ENCODE results near the gene E2F6.

E2F6 gene

GRCh38 chr2:11435036-11435435 lies 30.9 kb downstream of the E2F6 start:
- DNase-seq (ENCODE audit: low spot score) = no peak
- ChIA-PET POLR2A (ENCODE audit: low non-redundant PET) (no interaction called here), CTCF (interaction anchor here (0.5 to 2.4 kb wide), 3 partner anchors 12 to 17 kb away, joined by 3 to 14 read pairs (median 3); no protein-coding TSS in a partner anchor)
- TF ChIP-seq CTCF (conservative IDR thresholded peaks at IDR 0.05; ENCODE audit: low read depth) = no peak
- H3K27ac ChIP-seq = no peak overlapping the region

- DNase-seq (ENCODE audit: low spot score) = no peak
- CTCF ChIA-PET = interaction anchor here (2.4 kb wide), 1 partner anchor 12 kb away, joined by 14 read pairs; no protein-coding TSS in a partner anchor
- no peak overlapping the region for H3K27ac ChIP-seq
- no peak for TF ChIP-seq CTCF (conservative IDR thresholded peaks at IDR 0.05; ENCODE audit: low read depth)
- POLR2A ChIA-PET (ENCODE audit: low non-redundant PET) = no interaction called here
Observed at GRCh38 chr2:11434443-11434842, 31.5 kb downstream of the E2F6 start.

GRCh38 chr2:11433822-11434221 lies 32.1 kb downstream of the E2F6 start:
- CTCF ChIA-PET = no interaction called here

GRCh38 chr2:11430729-11431128 lies 35.2 kb downstream of the E2F6 start:
- TF ChIP-seq CTCF (conservative IDR thresholded peaks at IDR 0.05; ENCODE audit: low read depth) = no peak
- peak overlapping the region; percentile 62 for H3K27ac ChIP-seq
- ChIA-PET CTCF (no interaction called here), POLR2A (ENCODE audit: low non-redundant PET) (no interaction called here)
- DNase-seq (ENCODE audit: low spot score) = peak; percentile 16

More at GRCh38 chr2:11433822-11434221, 32.1 kb downstream of the E2F6 start:
- H3K27ac ChIP-seq = no peak overlapping the region
- DNase-seq (ENCODE audit: low spot score) = no peak
- POLR2A ChIA-PET (ENCODE audit: low non-redundant PET) = no interaction called here
- TF ChIP-seq CTCF (conservative IDR thresholded peaks at IDR 0.05; ENCODE audit: low read depth) = no peak

- TF ChIP-seq CTCF (conservative IDR thresholded peaks at IDR 0.05; ENCODE audit: low read depth) = no peak
- ChIA-PET CTCF (interaction anchor here (0.6 to 0.7 kb wide), 3 partner anchors 41 to 212 kb away, joined by 3 to 4 read pairs (median 3); no protein-coding TSS in a partner anchor), POLR2A (ENCODE audit: low non-redundant PET) (no interaction called here)
- DNase-seq (ENCODE audit: low spot score) = no peak
- H3K27ac ChIP-seq = no peak overlapping the region
Observed at GRCh38 chr2:11427224-11427623, 38.7 kb downstream of the E2F6 start.

- POLR2A ChIA-PET (ENCODE audit: low non-redundant PET) = no interaction called here
- CTCF ChIA-PET = no interaction called here
Observed at GRCh38 chr2:11422901-11423435, 43.0 kb downstream of the E2F6 start.

More at GRCh38 chr2:11422901-11423435, 43.0 kb downstream of the E2F6 start:
- no peak overlapping the region for H3K27ac ChIP-seq
- DNase-seq (ENCODE audit: low spot score) = no peak
- no peak for TF ChIP-seq CTCF (conservative IDR thresholded peaks at IDR 0.05; ENCODE audit: low read depth)
